Nephron (organoid): ENCODE measurements around the gene C16orf74.

ENCODE experiments used
- H3K27ac Mint-ChIP-seq, 3 experiments: 2 replicates each; pipeline ENCODE4 v1.8.0; 2020; ENCODE audit warnings: mixed read lengths in 3 of 3, mild to moderate bottlenecking in 2 of 3, moderate library complexity in 1 of 3
- H3K27me3 Mint-ChIP-seq: 2 replicates; pipeline ENCODE4 v1.8.0; 2021; ENCODE audit warnings: low read depth, mild to moderate bottlenecking, moderate library complexity, mixed read lengths
- H3K36me3 Mint-ChIP-seq: 2 replicates; pipeline ENCODE4 v1.8.0; 2020; ENCODE audit warnings: low read depth, mixed read lengths
- H3K4me1 Mint-ChIP-seq: 2 replicates; pipeline ENCODE4 v1.8.0; 2020; ENCODE audit warnings: mixed read lengths
- H3K4me3 Mint-ChIP-seq, 3 experiments: 2 replicates each; pipeline ENCODE4 v1.8.0; 2020; ENCODE audit warnings: mild to moderate bottlenecking in 3 of 3, mixed read lengths in 3 of 3, moderate library complexity in 2 of 3
- H3K9me3 Mint-ChIP-seq: 2 replicates; pipeline ENCODE4 v1.8.0; 2020; ENCODE audit warnings: mixed read lengths
- CTCF ChIP-seq, 3 experiments: fragments of 200-600 bp; sonication (generic); IDR thresholded peaks; one replicate each; pipeline ENCODE4 v1.5.0; 2021; ENCODE audit warnings: antibody characterized with exemption in 3 of 3; ENCODE audit not compliant: unreplicated experiment in 3 of 3

C16orf74 gene

GRCh38 chr16:85659336-85659735, 91.6 kb downstream of the C16orf74 start:
- TF ChIP-seq CTCF (IDR thresholded peaks at IDR 0.05; ENCODE audit: unreplicated experiment in 3 of 3) = no peak
- H3K27me3 Mint-ChIP-seq = no peaks in the 10 kb centered on the region
- peaks cover 14% of the 10 kb centered on the region for H3K4me1 Mint-ChIP-seq
- H3K27ac Mint-ChIP-seq = peak overlapping the region in 2 of 3 experiments; percentile 15 to 38
- H3K4me3 Mint-ChIP-seq = no peak overlapping the region
- peaks cover 59% of the 10 kb centered on the region for H3K36me3 Mint-ChIP-seq
- no peaks in the 10 kb centered on the region for H3K9me3 Mint-ChIP-seq

- H3K27me3 Mint-ChIP-seq = no peaks in the 10 kb centered on the region
- no peak overlapping the region for H3K27ac Mint-ChIP-seq
- peaks cover 52% of the 10 kb centered on the region for H3K36me3 Mint-ChIP-seq
- no peaks in the 10 kb centered on the region for H3K9me3 Mint-ChIP-seq
- H3K4me1 Mint-ChIP-seq = peaks cover 14% of the 10 kb centered on the region
- H3K4me3 Mint-ChIP-seq = no peak overlapping the region
- no peak for TF ChIP-seq CTCF (IDR thresholded peaks at IDR 0.05; ENCODE audit: unreplicated experiment in 3 of 3)
Observed at GRCh38 chr16:85658504-85659326, 92.2 kb downstream of the C16orf74 start.

GRCh38 chr16:85657996-85658395, 92.9 kb downstream of the C16orf74 start:
- Mint-ChIP-seq H3K4me1 (peaks cover 14% of the 10 kb centered on the region), H3K9me3 (no peaks in the 10 kb centered on the region), H3K27ac (no peak overlapping the region), H3K36me3 (peaks cover 47% of the 10 kb centered on the region), H3K4me3 (no peak overlapping the region), H3K27me3 (no peaks in the 10 kb centered on the region)
- no peak for TF ChIP-seq CTCF (IDR thresholded peaks at IDR 0.05; ENCODE audit: unreplicated experiment in 3 of 3)
